Nephron progenitor cell (in vitro differentiated cells): Measurements from ENCODE around the gene PRDX5.

Source experiments
- DNase-seq: peaks from one replicate; pipeline ENCODE4 v3.0.0; 2021
- H3K27ac Mint-ChIP-seq: 2 replicates; pipeline ENCODE4 v1.8.0; 2021; ENCODE audit warnings: mild to moderate bottlenecking, moderate library complexity, mixed read lengths
- H3K27me3 Mint-ChIP-seq: 2 replicates; pipeline ENCODE4 v1.8.0; 2021; ENCODE audit warnings: mild to moderate bottlenecking, low read depth, mixed read lengths; ENCODE audit not compliant: poor library complexity
- H3K36me3 Mint-ChIP-seq: 2 replicates; pipeline ENCODE4 v1.8.0; 2021; ENCODE audit warnings: low read depth, mixed read lengths
- H3K4me1 Mint-ChIP-seq: 2 replicates; pipeline ENCODE4 v1.8.0; 2021; ENCODE audit warnings: mixed read lengths
- H3K4me3 Mint-ChIP-seq: 2 replicates; pipeline ENCODE4 v1.8.0; 2021; ENCODE audit warnings: mild to moderate bottlenecking, moderate library complexity, mixed read lengths
- H3K9me3 Mint-ChIP-seq: 2 replicates; pipeline ENCODE4 v1.8.0; 2021; ENCODE audit warnings: mild to moderate bottlenecking, moderate library complexity, mixed read lengths
- TF ChIP-seq, protein P1 (sequence below): fragments of 200-600 bp; sonication (generic); IDR thresholded peaks from 2 replicates; pipeline ENCODE4 v1.5.0; 2021; ENCODE audit warnings: antibody characterized with exemption

Gene PRDX5

DNA sequence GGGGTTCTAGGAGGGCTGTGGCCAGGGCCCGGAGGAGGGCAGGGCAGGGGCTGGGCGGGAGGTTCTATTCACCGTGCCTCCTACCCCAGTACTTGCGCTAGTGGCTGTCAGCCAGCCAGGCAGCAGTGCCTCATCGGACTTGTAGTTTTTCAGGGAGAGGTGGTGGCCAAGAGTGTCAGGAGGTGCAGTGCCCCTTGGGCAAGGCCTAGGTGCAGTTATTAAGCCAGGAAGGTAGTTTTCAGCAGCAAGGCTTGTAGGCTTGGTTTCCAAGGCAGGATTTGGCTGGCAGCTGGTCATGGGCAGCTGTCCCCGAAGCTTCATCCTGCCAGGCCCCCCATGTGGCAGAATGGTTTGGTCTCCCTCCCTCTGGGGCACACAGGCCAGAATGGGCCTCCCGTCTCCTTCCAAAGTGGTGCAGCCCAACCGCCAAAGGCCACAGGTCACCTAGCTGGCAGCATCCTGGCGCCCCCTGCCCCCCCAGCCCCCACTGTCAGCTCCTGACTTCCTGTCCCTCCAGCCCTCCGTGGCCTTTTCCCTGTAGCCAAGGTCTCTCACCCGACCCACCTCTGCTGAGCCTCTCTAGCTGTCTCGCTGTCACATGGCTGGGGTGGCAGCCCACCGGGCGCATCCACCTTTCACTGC is 30.6 kb downstream of the PRDX5 start:
- H3K36me3 Mint-ChIP-seq, result no peaks in the 10 kb centered on the region
- peak overlapping the region; percentile 52 for H3K4me3 Mint-ChIP-seq
- H3K9me3 Mint-ChIP-seq, result no peaks in the 10 kb centered on the region
- H3K27ac Mint-ChIP-seq, result no peak overlapping the region
- H3K4me1 Mint-ChIP-seq, result peaks cover 44% of the 10 kb centered on the region
- TF ChIP-seq, protein P1, sequence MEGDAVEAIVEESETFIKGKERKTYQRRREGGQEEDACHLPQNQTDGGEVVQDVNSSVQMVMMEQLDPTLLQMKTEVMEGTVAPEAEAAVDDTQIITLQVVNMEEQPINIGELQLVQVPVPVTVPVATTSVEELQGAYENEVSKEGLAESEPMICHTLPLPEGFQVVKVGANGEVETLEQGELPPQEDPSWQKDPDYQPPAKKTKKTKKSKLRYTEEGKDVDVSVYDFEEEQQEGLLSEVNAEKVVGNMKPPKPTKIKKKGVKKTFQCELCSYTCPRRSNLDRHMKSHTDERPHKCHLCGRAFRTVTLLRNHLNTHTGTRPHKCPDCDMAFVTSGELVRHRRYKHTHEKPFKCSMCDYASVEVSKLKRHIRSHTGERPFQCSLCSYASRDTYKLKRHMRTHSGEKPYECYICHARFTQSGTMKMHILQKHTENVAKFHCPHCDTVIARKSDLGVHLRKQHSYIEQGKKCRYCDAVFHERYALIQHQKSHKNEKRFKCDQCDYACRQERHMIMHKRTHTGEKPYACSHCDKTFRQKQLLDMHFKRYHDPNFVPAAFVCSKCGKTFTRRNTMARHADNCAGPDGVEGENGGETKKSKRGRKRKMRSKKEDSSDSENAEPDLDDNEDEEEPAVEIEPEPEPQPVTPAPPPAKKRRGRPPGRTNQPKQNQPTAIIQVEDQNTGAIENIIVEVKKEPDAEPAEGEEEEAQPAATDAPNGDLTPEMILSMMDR, result no peak
- DNase-seq, result peak; percentile 46
- peaks cover 6% of the 10 kb centered on the region for H3K27me3 Mint-ChIP-seq

DNA sequence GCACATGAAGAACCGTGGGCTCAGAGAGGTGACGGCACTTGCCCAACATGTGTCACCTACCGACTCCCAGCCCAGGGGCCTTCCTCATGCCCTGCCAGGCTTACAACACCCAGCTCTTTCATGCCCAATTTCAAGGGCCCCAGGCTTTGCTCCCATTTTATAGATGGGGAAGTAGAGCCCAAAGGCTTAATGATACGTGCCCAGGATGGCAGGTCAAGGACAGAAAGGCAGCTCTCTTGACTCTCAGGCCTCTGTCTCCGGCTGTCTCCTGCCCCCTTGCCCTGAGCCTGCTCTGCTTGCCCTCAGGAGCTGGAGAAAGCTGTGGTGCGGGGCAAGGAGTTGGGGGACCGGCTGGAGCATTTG is 31.1 kb downstream of the PRDX5 start:
- TF ChIP-seq, protein P1, result no peak
- Mint-ChIP-seq H3K4me3 (no peak overlapping the region), H3K27me3 (peaks cover 6% of the 10 kb centered on the region), H3K27ac (no peak overlapping the region), H3K4me1 (peaks cover 44% of the 10 kb centered on the region), H3K36me3 (no peaks in the 10 kb centered on the region), H3K9me3 (no peaks in the 10 kb centered on the region)
- no peak for DNase-seq

DNA sequence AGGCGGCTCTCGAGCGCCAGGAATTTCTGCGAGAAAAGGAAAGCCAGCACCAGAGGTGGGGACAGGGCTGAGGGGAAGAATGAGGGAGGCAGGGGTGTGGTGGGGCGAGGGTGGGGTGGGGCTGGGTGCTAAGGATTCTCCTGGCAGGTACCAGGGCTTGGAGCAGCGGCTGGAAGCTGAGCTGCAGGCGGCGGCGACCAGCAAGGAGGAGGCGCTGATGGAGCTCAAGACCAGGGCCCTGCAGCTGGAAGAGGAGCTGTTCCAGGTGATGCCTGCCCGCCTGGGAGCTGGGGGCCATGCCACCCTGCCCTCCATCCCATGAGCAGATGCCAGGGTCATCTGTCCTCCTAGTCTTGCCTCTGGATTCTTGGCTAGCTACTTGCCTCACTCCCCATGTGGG is 31.5 kb downstream of the PRDX5 start:
- Mint-ChIP-seq H3K9me3 (no peaks in the 10 kb centered on the region), H3K4me3 (no peak overlapping the region), H3K27me3 (peaks cover 6% of the 10 kb centered on the region), H3K4me1 (peaks cover 44% of the 10 kb centered on the region), H3K27ac (no peak overlapping the region), H3K36me3 (no peaks in the 10 kb centered on the region)
- TF ChIP-seq, protein P1, result no peak
- DNase-seq, result no peak

DNA sequence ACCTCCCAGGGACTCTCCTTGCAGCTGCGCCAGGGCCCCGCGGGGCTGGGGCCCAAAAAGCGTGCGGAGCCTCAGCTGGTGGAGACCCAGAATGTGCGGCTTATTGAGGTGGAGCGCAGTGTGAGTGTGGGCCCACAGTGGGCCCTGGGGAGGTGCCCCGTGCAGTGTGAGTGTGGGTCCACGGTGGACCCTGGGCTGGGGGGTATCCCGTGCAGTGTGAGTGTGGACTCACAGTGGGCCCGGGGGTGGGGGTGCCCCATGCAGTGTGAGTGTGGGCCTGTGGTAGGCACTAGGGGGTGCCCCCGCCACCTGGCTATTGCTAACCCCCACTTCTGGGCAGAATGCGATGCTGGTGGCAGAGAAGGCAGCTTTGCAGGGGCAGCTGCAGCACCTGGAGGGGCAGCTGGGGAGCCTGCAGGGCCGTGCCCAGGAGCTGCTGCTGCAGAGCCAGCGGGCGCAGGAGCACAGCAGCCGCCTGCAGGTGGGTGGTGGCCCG is 33.3 kb downstream of the PRDX5 start:
- H3K27ac Mint-ChIP-seq, result no peak overlapping the region
- H3K4me1 Mint-ChIP-seq, result peaks cover 39% of the 10 kb centered on the region
- TF ChIP-seq, protein P1, result no peak
- DNase-seq, result no peak
- H3K9me3 Mint-ChIP-seq, result no peaks in the 10 kb centered on the region
- H3K27me3 Mint-ChIP-seq, result peaks cover 4% of the 10 kb centered on the region
- H3K36me3 Mint-ChIP-seq, result no peaks in the 10 kb centered on the region
- no peak overlapping the region for H3K4me3 Mint-ChIP-seq

DNA sequence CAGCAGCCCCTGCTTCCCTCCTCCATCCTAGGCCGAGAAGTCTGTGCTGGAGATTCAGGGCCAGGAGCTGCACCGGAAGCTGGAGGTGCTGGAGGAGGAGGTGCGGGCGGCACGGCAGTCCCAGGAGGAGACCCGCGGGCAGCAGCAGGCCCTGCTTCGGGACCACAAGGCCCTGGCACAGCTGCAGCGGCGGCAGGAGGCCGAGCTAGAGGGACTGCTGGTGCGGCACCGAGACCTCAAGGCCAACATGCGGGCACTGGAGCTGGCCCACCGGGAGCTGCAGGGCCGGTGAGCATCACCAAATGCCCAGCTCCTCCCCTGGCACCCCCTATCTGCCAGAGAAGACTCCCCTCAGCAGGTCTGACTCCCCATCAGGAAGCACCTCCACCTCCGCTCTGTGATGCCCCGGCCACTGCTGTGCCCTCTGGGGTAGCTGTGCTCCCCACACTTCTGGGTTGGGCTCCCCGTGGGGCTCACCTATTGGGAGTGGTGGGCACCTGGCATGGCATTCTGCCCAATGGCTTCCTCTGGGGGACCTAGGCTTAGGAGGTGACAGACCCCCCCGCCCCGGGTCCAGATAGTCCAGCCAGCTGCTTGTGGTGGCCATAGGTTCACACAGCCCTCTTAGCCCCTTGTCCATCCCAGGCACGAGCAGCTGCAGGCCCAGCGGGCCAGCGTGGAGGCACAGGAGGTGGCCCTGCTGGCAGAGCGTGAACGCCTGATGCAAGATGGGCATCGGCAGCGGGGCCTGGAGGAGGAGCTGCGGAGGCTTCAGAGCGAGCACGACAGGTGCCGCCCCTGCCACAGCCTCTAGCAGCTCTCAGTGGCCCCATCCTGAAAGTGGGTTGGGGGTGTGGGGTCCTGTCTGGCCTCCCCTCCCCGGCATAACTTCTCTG is 34.4 kb downstream of the PRDX5 start:
- H3K27ac Mint-ChIP-seq, result no peak overlapping the region
- no peak overlapping the region for H3K4me3 Mint-ChIP-seq
- no peaks in the 10 kb centered on the region for H3K36me3 Mint-ChIP-seq
- TF ChIP-seq, protein P1, result no peak
- peaks cover 42% of the 10 kb centered on the region for H3K4me1 Mint-ChIP-seq
- no peak for DNase-seq
- H3K27me3 Mint-ChIP-seq, result peaks cover 7% of the 10 kb centered on the region
- H3K9me3 Mint-ChIP-seq, result no peaks in the 10 kb centered on the region
